GM20000 (cell line): Measurements from ENCODE around the gene OPRL1.

ENCODE experiments used
- DNase-seq: peaks from one replicate; pipeline ENCODE4 v3.0.0; 2012; ENCODE audit warnings: low spot score
- TF ChIP-seq, protein P1 (sequence below): IDR thresholded peaks from 2 replicates; pipeline ENCODE4 v1.5.1; 2012; ENCODE audit warnings: mild to moderate bottlenecking, control low read depth; ENCODE audit errors: extremely low read depth, missing control alignments

OPRL1 gene

DNA sequence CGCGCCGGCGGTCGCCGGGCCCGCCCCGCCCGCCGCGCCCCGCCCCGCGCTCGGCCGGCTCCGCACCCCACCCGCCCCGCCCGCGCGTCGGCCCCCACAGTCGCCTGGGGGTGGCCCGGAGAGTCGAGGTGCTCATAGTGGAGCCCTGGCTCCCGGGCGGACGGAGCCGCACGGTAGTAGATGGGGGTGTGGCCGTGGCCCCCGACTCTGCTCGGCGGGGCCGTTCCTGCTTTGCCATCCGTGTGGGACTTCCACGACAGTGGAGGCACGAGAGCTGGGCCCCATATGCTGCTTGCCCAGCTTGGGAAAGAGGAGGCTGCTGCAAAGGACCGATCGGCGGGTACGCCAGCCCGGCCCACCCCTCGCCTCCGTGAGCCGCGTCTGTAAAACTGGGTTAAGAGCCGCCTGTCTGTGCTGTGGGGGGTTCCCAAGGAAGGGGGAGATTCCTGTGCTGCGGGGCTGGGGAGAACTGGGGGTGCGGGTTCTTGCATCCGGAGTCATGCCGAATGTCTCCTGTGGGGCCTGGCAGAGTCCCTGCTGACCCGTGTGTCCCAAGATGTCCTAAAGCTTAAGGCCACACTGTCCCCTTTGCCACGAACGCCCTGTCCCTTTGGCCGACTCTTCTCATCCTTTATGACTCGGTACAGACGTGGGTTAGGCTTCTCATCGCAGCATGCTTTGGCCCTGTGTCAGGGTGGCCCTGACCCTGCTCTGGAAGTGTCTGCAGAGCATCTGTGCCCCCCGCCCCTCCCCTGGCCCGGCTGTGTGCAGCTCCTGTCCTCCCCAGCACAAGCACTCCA, at the start of gene OPRL1:
TSS of gene OPRL1 (plus strand) at position 70 of the 800 bp plus-strand sequence. CDS start 12,639 bp downstream, outside the sequence.
- DNase-seq = no peak
- TF ChIP-seq, protein P1, sequence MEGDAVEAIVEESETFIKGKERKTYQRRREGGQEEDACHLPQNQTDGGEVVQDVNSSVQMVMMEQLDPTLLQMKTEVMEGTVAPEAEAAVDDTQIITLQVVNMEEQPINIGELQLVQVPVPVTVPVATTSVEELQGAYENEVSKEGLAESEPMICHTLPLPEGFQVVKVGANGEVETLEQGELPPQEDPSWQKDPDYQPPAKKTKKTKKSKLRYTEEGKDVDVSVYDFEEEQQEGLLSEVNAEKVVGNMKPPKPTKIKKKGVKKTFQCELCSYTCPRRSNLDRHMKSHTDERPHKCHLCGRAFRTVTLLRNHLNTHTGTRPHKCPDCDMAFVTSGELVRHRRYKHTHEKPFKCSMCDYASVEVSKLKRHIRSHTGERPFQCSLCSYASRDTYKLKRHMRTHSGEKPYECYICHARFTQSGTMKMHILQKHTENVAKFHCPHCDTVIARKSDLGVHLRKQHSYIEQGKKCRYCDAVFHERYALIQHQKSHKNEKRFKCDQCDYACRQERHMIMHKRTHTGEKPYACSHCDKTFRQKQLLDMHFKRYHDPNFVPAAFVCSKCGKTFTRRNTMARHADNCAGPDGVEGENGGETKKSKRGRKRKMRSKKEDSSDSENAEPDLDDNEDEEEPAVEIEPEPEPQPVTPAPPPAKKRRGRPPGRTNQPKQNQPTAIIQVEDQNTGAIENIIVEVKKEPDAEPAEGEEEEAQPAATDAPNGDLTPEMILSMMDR = no peak

DNA sequence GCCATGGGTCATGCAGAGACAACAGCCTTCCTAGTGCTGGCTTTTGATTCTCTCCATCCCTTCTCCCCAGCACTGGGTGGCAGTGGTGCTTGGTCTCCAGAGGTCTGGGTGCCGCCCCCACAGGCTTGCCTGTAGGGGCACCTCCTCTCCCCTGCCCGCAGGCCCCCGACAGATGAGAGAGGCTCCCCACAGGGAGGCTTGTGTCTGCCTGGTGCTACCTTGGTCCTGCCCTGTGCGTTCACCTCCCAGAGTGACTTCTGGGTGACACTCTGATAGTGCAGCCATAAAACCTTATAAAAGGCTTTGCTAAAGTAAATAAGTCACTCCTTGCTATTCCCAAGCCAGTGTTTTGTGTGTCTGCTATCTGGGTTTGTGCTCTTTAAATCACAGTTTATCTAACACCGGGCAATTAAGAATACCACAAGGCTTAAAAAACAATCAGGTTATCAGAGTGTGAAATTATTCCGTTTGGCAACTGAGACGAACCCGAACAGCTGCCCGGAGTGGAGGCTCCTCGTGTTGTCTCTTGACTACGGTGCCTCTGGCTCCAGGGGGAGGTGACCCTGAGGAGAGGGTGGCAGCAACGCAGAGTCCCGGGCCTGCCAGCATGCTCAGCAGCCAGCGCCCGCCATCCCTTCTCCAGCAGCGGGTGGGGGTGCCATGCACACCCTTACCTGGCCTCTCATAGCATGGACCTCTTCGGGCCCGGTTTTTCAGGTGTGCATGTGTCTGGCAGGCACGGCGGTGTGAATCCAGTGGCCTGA, 49.3 kb upstream of the OPRL1 start:
- DNase-seq = no peak
- TF ChIP-seq, protein P1 = no peak

DNA sequence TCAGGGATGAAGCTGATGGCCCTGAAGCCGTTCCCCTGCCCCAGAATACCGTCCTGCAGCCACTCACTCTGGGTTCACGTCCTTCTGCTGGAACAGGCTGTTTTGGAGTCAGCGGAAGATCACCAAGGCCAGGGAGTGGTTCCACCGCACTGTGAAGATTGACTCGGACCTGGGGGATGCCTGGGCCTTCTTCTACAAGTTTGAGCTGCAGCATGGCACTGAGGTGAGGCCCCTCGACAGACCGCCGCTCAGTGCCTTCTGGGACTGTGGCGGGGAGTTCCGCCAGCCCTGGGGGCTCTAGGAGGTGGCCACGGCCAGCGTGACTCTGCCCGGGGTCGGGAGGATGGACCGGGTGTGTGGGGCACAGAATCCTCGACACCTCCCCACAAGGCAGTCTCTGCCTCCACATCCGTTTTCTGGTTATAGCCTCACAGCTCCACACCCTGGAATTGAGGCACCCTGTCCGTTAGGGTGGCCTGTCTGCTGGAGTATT, 48.0 kb upstream of the OPRL1 start:
- TF ChIP-seq, protein P1 = no peak

DNA sequence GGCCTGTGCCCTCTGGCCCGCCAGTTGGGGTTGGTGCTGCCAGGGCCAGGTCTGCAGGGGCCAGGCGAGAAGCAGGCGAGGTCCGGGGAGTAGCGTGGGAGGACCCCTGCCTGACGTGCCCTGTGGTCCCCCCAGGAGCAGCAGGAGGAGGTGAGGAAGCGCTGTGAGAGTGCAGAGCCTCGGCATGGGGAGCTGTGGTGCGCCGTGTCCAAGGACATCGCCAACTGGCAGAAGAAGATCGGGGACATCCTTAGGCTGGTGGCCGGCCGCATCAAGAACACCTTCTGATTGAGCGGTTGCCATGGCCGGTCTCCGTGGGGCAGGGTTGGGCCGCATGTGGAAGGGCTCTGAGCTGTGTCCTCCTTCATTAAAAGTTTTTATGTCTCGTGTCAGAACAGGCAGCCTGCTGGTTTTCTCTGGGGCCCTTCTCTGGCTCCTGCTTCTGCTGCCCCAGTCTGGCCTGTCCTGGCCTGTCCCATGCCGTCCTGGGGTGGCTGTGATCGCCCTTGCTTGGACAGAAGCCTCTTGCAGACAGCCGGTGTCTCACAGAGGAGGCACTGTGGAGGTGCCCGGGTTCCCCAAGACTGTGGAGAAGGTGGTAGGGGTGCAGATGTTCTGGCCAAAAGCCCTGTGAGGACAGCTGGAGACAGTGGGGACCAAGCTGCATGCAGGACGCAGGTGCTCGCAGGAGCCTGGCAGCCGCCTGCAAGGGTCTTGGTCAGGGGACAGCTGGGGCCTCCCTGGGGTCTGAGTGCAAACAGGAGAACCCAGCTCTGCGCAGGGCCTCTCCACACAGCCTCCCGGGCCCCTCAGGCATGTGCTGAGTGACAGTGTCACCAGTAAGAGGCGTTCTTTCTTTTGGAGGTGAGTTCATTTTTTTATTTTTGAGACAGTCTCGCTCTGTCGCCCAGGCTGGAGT, 46.9 kb upstream of the OPRL1 start:
- TF ChIP-seq, protein P1 = no peak
- DNase-seq = no peak

More for the DNA sequence above, 48.0 kb upstream of the OPRL1 start:
- no peak for DNase-seq

DNA sequence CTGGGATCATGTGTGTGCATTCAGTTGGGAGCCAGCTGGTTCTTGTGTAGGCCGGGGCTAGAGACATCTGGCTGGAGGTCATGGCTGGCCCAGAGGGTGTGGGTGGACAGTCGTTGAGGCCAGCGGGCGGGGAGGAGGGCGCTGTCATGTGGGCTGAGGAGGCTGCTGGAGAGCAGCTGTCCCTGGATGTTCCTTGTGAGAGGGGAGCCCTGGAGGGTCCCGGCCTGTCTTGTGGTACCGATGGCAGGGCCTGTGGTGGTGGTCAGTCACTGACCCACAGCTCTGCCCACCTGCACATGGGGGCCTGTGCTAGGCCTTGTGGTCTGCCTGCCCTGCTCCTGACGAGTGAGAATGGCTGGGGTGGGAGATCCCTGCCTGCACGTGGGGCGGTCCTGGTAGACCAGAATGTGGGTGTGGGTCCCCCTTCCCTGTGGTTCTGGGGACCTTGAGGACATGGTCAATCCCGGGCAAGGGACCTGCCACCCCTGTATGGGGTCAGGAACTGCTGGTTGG, 45.8 kb upstream of the OPRL1 start:
- no peak for DNase-seq
- TF ChIP-seq, protein P1 = no peak

DNA sequence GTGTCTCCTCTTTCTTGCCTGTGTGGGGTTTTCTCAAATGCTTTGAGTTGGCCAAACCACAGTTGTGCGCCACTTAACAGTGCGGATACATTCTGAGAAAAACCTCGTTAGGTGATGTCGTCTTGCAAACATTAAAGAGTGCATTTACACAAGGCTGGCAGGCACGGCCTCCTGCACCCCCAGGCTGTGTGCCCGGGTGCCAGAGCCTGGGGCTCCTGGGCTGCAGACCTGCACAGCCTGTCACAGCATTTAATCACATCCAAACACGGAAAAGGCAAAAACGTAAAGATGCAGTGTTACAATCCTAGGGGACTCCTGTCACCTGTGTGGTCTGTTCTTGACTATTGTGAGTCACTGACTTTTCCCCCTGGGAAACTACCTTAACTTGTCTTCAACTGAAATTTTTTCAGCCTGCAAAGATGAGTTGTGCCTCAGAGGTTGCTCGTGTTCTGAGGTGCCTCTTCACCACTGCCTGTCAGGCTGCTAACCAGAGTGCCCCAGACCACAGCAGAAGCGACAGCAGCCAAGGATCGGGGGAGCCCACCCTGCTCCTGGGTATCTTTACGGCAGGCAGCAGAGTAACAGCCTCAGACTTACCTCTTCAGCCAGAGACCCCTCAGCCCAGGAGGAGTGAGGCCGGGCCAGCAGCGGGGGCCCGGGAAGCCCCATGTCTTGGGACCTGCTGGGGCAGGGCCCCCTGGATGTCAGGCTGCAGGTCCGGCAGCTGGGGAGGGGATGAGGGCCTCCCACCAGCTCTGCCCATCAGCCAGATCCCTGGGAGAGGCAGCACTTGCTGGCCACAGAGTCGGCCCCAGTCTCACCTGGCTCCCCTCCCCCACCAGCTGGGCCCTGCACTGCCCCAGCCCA, 44.6 kb upstream of the OPRL1 start:
- TF ChIP-seq, protein P1 = no peak
- peak; percentile 66 for DNase-seq
